AG09319 (cell line): ENCODE measurements around the gene IYD.

Experiments
- DNase-seq: peaks from one replicate; pipeline ENCODE4 v3.0.0-alpha.2; 2010; ENCODE audit warnings: low read depth; ENCODE audit errors: extremely low read depth
- CTCF ChIP-seq: IDR thresholded peaks from 2 replicates; pipeline ENCODE4 v1.5.1; 2011; ENCODE audit warnings: low read depth, mild to moderate bottlenecking, inconsistent platforms, low read length, moderate library complexity

Gene IYD

GRCh38 chr6:150412221-150412620 is 43.4 kb downstream of the IYD start:
- no peak for DNase-seq
- TF ChIP-seq CTCF: no peak

GRCh38 chr6:150413198-150413597 is 44.4 kb downstream of the IYD start:
- no peak for DNase-seq
- TF ChIP-seq CTCF: no peak

- no peak for TF ChIP-seq CTCF
- no peak for DNase-seq
Observed at GRCh38 chr6:150413781-150414281, 45.0 kb downstream of the IYD start.

- no peak for DNase-seq
- TF ChIP-seq CTCF: no peak
Observed at GRCh38 chr6:150416128-150416527, 47.3 kb downstream of the IYD start.

- TF ChIP-seq CTCF: no peak
- no peak for DNase-seq
Observed at GRCh38 chr6:150417250-150417649, 48.4 kb downstream of the IYD start.

GRCh38 chr6:150417899-150418826 is 49.4 kb downstream of the IYD start:
- TF ChIP-seq CTCF: peak; percentile 81
- DNase-seq: peak; percentile 52

- peak; percentile 79 for TF ChIP-seq CTCF
- no peak for DNase-seq
Observed at GRCh38 chr6:150418827-150419594, 50.2 kb downstream of the IYD start.
